NCI-H187 treated with DMSO at 0.1 percent for 48 hours (cell line): ENCODE results near the gene CTDSP1.
A peak's percentile ranks its signal among the peaks of the same experiment; 100 is the strongest.

ENCODE experiments used
- DNase-seq: peaks from one replicate; lab custom pipeline; 2025; lab: John Stamatoyannopoulos, UW

Gene CTDSP1

DNA sequence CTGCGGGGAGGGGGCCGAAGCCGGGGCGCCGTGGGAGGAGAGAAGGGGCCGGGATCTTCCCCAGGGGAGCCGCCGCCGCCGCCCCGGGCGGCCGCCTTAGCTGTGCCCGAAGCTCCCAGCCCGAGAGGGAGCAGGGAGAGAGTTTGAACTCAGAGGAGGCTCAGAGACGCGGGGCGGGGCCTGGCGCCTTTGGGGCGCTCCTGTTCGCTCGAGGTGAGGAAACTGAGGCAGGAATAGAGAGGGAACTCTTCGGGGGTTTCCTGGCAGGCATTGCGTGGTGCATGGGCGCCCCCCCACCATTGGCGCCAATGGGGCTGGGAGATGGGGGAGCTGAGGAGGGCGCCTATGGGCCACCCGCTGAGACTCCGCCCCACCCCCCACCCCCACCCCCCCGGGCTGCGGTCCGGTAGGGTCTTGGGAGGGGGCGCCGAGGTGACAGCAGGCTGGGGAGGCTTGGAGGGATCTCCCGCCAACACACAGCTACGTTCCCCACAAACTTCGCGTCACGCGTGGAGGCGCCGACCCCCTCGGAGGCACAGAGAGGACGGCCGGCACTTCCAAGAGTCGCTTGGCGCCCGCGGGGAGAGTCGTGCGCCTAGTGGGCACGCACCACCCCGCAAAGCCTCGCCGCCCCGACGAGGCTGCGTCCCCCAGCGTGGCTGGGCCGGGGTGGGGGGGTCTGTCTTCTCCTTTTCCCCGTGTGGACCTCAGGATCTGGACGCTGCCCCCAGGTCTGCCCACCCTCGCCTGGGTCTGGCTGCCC, 680 bp downstream of the CTDSP1 start:
- no peak for DNase-seq

DNA sequence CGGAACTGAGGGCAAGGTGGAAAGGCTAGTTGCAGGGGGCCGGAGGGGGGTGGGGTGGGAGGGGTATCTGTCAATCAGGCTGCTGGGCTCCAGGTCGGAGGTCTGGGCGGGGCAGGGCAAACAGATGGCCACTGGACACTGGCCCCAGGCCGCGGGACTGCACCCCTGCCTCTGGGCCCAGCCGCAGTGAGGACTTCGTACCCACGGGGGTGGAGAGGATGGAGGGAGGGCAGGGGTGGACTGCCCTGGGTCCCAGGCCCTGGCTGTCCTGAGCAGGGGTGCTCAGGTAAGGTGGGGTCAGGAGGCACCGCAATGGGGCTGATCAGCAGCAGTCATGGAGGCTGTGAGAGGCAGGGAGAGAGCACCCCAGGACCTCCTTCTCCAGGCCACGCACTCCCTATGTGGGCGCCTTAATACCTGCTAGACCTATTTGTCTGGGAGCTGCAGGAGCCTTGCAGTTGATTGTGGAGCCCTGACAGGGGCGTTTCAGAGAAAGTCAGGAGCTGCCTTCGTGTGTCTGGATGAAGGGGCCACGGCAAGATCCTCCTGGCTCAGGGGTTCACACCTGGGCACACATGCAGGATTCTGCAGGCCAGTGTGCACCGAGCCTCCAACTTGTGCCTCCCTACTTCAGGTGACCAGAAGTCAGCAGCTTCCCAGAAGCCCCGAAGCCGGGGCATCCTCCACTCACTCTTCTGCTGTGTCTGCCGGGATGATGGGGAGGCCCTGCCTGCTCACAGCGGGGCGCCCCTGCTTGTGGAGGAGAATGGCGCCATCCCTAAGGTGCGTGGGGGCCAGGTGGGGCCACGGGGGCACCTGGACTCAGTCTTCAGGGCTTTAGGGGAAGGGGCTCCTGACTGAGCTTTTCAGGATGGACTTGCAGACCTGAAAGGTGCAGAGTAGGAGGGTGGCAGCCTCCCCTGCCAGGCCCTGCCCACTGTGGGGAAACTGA, 1.5 kb downstream of the CTDSP1 start:
- no peak for DNase-seq

DNA sequence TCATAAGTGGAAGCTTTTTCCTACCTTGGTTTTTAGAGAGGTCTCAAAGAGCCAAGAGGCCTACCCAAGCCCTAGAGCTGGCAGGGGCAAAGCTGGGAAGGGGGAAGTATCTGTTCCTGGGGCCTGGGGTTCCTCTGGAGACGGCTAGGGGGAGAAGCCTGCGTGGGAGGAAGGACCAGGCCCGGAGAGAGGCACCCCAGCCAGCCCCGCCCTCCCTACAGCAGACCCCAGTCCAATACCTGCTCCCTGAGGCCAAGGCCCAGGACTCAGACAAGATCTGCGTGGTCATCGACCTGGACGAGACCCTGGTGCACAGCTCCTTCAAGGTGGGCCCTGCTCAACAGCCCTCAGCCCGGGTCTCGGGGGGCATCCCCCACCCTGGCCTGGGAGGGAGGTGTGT, 2.2 kb downstream of the CTDSP1 start:
- no peak for DNase-seq

DNA sequence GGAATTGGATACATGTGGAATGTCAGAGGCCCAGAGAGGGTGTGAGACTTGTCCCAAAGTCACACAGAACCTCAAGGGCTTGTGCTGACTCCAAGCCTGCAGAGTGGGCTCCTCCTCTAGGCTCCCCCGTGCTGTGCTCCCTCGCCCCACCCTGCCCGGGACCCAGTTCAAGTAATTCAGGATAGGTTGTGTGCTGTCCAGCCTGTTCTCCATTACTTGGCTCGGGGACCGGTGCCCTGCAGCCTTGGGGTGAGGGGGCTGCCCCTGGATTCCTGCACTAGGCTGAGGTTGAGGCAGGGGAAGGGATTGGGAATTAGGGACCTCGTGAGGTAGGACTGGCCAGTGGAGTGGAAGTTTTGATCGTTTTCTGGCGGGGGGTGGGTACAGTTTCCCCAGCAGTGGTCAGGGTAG, 2.8 kb downstream of the CTDSP1 start:
- DNase-seq, result no peak

DNA sequence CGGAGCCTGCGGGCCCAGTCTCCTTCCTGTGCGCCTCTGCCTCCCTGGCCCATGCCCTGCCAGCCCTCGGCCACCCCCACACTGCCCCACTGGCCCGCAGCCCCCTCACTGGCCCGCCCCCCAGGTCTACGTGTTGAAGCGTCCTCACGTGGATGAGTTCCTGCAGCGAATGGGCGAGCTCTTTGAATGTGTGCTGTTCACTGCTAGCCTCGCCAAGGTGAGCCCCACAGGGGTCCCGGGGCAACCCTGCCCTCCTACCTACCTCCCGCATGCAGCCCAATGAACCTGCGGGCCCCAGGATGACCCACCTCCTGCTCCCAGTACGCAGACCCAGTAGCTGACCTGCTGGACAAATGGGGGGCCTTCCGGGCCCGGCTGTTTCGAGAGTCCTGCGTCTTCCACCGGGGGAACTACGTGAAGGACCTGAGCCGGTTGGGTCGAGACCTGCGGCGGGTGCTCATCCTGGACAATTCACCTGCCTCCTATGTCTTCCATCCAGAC, 3.3 kb downstream of the CTDSP1 start:
- DNase-seq, result no peak

DNA sequence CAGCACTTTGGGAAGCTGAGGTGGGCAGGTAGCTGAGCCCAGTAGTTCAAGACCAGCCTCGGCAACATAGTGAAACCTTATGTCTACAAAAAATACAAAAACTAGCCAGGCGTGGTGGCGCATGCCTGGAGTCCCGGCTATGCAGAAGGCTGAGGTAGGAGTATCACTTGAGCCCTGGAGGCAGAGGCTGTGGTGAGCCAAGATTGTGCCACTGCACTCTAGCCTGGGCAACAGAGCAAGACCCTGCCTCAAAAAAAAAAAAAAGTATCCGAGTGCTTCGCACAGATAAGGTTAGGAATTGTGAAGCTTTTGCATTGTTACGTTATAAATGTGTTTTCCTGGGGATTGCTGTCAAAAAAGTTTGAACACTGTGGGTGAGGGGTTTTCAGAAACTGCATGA, 4.1 kb downstream of the CTDSP1 start:
- no peak for DNase-seq

DNA sequence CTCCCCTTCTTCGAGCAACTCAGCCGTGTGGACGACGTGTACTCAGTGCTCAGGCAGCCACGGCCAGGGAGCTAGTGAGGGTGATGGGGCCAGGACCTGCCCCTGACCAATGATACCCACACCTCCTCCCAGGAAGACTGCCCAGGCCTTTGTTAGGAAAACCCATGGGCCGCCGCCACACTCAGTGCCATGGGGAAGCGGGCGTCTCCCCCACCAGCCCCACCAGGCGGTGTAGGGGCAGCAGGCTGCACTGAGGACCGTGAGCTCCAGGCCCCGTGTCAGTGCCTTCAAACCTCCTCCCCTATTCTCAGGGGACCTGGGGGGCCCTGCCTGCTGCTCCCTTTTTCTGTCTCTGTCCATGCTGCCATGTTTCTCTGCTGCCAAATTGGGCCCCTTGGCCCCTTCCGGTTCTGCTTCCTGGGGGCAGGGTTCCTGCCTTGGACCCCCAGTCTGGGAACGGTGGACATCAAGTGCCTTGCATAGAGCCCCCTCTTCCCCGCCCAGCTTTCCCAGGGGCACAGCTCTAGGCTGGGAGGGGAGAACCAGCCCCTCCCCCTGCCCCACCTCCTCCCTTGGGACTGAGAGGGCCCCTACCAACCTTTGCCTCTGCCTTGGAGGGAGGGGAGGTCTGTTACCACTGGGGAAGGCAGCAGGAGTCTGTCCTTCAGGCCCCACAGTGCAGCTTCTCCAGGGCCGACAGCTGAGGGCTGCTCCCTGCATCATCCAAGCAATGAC, 4.8 kb downstream of the CTDSP1 start:
- no peak for DNase-seq

DNA sequence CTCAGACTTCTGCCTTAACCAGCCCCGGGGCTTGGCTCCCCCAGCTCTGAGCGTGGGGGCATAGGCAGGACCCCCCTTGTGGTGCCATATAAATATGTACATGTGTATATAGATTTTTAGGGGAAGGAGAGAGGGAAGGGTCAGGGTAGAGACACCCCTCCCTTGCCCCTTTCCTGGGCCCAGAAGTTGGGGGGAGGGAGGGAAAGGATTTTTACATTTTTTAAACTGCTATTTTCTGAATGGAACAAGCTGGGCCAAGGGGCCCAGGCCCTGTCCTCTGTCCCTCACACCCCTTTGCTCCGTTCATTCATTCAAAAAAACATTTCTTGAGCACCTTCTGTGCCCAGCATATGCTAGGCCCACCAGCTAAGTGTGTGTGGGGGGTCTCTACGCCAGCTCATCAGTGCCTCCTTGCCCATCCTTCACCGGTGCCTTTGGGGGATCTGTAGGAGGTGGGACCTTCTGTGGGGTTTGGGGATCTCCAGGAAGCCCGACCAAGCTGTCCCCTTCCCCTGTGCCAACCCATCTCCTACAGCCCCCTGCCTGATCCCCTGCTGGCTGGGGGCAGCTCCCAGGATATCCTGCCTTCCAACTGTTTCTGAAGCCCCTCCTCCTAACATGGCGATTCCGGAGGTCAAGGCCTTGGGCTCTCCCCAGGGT, 5.5 kb downstream of the CTDSP1 start:
- DNase-seq, result no peak

DNA sequence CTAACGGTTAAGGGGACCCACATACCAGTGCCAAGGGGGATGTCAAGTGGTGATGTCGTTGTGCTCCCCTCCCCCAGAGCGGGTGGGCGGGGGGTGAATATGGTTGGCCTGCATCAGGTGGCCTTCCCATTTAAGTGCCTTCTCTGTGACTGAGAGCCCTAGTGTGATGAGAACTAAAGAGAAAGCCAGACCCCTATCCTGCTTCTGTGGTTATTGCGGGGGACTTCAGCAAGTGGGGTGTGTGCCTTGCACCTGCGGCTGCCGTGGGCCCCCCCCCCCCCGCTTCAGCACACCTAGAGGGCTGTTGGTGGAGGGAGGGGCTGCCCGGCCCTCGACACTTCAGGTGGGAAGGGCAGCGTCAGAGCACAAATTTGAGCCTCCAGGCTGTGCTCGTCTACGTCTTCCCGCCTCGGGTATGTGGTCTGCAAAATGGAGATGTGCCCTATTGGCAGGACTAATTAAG, 6.1 kb downstream of the CTDSP1 start:
- DNase-seq, result no peak

DNA sequence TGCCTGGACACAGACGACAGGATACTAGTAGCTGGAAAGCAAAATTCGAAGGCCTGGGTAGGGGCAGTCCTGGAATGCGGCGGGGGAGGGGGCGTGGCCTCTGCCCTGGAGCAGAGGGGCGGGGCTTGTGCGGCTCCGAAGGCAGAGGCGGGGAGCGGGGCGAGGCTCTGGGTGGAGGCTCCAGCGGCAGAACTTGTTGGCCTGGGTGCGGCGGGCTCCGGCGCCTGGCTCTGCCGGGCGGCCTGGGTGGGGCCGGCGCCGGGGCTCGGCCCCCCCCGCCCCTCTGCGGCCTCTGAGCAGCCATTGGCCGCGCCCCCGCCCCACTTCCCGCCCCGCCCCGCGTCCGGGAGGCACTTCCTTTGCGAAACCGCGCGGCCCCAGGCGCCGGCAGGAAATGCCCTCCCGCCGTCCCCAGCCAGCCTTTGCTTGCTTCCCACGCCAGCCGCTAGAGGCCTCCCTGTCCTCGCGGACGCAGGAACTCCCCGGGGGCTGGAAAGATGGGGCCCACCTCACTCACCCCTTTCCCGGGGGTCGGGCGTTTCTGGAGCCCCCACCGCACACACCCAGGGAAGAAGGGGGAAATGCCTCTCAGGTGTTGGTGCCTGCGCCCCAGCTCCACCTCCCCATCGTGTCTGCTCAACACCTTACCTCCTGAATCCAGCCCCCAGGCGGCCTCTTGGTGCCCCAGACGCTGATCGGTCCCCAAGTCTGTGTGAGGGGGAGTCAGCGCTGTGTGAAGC, 6.7 kb downstream of the CTDSP1 start:
- peak; percentile 67 for DNase-seq

DNA sequence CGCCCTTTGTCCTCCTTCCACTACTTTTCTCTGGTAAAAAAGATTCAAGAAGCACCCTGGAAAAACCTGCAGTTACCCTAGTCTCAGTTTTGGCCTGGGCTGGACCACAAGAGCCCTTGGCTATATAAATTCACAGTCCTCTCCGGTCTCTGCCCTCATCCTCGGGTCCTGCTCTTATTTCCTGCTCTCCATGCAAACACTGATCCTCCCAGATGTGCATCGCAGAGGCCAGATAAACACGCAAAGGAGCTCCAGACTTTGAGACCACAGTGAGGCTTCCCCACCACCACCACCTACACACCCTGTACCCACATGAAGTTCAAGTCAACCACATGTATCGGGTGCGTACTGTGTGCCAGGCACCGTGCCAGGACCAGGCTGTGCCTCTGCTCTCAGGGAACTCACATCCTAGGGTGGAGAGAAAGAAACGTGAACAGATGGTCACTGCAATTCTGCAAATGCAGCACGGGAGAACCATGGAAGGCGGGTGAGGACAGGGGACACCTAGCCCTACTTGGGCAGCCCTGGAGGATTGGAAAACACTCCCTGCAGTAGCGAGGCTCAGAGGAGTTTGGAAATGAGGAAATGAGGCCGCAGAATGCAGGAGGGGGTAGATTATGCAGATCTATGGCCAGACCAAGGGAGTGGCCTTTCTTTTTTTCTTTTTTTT, 7.4 kb downstream of the CTDSP1 start:
- DNase-seq, result no peak

DNA sequence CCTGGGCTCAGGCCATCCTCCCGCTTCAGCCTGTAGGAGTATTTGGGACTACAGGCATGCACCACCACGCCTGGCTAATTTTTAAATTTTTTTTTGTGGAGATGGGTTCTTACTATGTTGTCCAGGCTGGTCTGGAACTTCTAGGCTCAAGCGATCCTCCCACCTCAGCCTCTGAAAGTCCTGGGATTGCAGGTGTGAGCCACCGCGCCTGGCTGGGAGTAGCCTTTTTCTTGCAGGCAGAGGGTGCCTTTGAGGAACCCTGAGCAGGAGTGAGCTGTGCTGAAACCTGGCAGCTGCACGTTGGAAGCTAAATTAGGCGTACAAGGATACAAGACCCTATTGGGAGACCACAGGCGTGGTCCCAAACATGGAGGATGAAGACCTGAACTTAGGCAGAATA, 8.0 kb downstream of the CTDSP1 start:
- DNase-seq, result no peak

DNA sequence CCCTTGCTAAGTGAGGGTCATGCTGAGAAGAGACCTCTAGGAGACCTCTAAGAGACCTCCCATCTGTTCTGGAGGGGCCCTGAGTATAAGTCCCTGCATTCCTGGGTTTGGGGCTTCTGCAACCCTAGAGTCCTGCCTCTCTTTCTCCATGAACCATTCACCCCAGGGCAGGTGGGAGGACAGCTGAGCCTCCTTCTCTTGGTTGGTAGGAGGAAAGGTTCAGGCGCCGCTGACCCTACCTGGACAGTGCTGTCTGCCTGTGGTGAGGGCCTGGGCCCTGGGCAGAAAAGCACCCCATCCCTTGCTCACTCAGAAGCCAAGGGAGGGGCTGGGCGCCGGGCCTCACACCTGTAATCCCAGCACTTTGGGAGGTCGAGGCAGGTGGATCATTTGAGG, 18.7 kb downstream of the CTDSP1 start:
- DNase-seq, result no peak

DNA sequence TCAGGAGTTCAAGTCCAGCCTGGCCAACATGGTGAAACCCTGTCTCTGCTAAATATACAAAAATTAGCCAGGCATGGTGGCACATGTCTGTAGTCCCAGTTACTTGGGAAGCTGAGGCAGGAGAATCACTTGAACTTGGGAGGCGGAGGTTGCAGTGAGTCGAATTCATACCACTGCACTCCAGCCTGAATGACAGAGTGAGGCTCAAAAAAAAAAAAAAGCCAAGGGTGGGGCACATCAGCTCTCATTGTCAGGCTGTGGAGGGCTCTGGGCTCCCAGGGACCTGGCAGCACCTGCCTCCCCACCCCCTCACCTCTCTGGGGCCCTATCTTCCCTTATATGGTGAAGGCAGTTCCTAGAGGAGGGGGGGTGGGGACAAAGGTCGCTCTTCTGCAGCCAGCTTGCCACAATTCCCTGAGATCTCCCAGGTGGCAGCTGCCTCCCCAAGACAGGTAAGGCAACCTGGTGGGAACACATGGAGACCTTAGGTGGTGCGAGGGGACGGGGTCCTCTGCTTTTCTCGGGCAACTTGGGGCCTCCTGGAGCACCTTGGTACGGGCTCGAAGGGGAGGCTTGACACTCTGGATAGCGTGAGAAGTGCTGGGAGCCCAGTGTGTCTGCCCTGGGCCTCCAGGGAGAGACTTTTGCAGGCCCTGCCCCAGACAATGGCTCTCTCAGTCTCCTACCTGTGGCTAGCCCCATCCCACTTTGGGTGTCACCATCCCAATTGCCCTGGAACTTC, 19.2 kb downstream of the CTDSP1 start, which contains the start of gene VIL1:
Gene VIL1, plus strand, starts transcription at position 407 of the 742 bp plus-strand sequence. CDS start 4,656 bp downstream, outside the sequence.
- DNase-seq, result peak; percentile 47

DNA sequence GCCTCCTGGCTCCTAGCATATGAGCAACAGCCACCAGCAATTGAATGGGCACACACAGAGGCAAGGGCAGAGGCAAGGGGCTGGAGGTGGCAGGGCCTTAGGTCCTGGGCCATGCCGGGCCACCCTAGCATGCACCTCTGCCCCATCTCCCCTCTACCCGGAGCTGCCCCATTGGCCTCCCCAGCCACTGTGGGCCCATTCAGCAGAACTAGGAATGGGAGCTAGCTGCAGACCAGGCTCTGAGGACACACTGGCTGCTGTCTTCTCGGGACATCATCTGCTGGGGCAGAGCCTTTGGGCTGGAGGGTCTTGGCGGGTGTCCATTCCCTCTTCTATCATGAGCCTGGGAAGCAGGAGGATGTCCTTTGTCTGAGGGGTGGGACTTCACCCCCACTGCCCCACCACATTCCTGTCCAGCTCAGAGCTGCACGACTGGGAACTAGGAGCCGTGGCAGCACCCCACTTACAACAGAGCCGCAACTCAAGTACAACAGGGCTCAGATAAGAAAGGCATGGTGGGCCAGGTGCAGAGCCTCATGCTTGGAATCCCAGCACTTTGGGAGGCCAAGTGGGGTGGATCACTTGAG, 20.1 kb downstream of the CTDSP1 start:
- no peak for DNase-seq

DNA sequence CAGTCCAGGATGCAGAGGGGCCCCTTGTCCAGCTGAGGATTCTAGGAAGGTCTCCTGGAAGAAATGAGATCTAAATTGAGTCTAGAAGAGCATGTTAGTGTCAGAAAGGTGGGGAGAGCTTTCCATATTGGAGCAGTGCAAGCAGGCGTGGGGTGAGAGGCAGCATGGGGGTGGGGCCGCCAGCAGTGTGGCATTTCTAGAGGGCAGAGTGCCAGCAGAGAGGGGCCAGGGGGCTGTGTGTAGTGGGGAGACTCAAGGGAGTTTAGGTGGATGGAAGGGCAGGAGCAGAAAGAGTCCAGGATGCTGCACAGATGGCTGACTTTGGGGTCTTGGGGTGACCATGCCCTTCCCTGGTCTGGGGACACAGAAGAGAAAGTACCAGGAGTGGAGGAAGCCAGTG, 21.4 kb downstream of the CTDSP1 start:
- no peak for DNase-seq

DNA sequence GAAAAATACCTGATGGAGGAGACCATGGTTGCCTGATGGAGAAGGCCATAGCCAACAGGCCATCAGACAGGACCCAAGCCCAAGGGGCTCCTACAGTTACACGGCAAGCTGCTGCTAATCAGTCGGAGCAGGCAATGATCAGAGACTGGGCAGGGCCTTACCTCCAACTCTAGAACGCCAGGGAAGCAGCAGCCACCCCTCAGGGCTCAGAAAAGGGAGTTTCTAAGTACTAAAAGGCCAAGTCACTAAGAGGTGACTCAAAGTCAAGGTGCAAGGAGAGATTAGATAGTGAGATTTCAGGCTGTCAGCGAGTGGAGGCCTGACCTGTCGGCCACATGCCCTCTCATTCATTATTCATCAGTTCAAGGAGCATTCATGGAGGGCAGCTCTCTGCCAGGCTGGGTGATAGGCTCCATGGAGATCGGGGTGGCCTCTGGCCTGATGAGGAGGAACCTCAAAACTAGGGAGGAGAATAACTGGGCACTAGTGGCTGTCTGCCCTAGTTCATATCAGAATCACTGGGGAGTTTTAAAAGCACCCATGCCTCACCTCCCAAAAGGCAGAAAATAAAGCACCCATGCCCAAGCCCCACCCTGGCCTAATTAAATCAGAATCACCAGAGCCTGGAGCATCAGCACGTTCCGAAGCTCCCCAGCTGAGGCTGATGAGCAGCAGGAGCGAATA, 22.9 kb downstream of the CTDSP1 start:
- DNase-seq, result no peak

DNA sequence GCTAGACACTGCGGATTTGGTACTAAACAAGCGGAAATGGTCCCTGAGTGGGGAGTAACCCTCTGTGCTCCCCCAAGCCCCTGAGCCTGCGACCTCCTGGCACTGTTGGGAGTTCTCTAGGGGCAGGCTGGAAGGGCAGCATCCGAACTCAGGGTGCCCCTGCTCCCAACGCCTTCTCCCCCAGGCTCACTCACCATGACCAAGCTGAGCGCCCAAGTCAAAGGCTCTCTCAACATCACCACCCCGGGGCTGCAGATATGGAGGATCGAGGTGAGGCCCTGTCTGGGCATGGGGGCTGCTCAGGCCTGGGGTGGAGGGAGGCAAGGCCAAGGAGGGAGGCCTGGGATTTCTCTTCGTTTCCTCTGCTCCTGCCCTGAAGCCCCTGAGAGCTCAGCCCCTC, 23.9 kb downstream of the CTDSP1 start:
- DNase-seq, result no peak

DNA sequence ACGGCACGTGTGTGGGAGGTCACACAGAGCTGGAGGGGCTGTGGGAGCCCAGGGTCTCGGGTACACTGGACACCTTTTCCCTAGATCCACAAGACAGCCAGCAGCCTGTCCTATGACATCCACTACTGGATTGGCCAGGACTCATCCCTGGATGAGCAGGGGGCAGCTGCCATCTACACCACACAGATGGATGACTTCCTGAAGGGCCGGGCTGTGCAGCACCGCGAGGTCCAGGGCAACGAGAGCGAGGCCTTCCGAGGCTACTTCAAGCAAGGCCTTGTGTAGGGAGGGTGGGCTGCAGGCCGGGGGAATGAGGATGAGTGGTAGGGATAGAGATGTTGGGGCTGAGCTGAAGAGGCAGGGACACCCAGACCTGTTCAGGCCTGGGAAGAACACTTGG, 25.9 kb downstream of the CTDSP1 start:
- no peak for DNase-seq
